SK-N-SH (cell line): Measurements from ENCODE around the gene NPAS3. TPM values are rescaled to one million over a fixed set of nuclear protein-coding genes. Genes with fewer than 3 reads are reported as not detected.
A peak's percentile ranks its signal among the peaks of the same experiment; 100 is the strongest.

ENCODE experiments used
- CTCF ChIA-PET: fragments of 300-600, 350-600 bp; formaldehyde crosslinking; extraction: SDS; loops from one replicate; lab custom pipeline; 2021; lab: Yijun Ruan, JAX
- POLR2A ChIA-PET: fragments of 350-600 bp; sonication (Branson Sonifier 250); formaldehyde crosslinking; extraction: SDS; loops from one replicate; lab custom pipeline; 2020; ENCODE audit warnings: antibody characterized with exemption, inconsistent platforms; lab: Yijun Ruan, JAX
- DNase-seq: peaks from one replicate; pipeline ENCODE4 v3.0.0; 2012
- H2AFZ ChIP-seq: fragments of 200-600 bp; sonication (generic); 2 replicates; pipeline ENCODE4 v1.8.1; 2016; ENCODE audit warnings: antibody characterized with exemption, mild to moderate bottlenecking, low read depth
- H3F3A ChIP-seq: fragments of 200-600 bp; sonication (generic); replicated peaks from 2 replicates; pipeline ENCODE3; 2016; ENCODE audit warnings: antibody characterized with exemption, mild to moderate bottlenecking; ENCODE audit not compliant: insufficient read depth
- H3K27ac ChIP-seq, 2 experiments: fragments of 200-500 bp in 1 of 2; fragments of 200-600 bp in 1 of 2; sonication (Bioruptor generic) in 1 of 2; sonication (generic), shearing (Covaris generic) in 1 of 2; 2 replicates each; pipeline versions ENCODE4 v1.5.1 to v1.6.1; 2014 to 2016; ENCODE audit warnings: low read depth in 2 of 2, inconsistent platforms in 1 of 2, low read length in 1 of 2, mild to moderate bottlenecking in 1 of 2, mixed read lengths in 1 of 2
- H3K27me3 ChIP-seq: fragments of 200-600 bp; sonication (generic), shearing (Covaris generic); 2 replicates; pipeline ENCODE4 v1.6.1; 2016; ENCODE audit warnings: mixed run types; ENCODE audit not compliant: insufficient read depth
- H3K36me3 ChIP-seq, 2 experiments: fragments of 200-500 bp in 1 of 2; fragments of 200-600 bp in 1 of 2; sonication (Bioruptor generic) in 1 of 2; sonication (generic) in 1 of 2; replicated peaks in 1 of 2; 2 replicates each; pipeline versions ENCODE3 to v1.5.1; 2014 to 2016; ENCODE audit warnings: low read length in 1 of 2, mild to moderate bottlenecking in 1 of 2; ENCODE audit not compliant: insufficient read depth in 2 of 2, control insufficient read depth in 1 of 2
- H3K4me1 ChIP-seq, 2 experiments: fragments of 200-500 bp in 1 of 2; fragments of 200-600 bp in 1 of 2; sonication (Bioruptor generic) in 1 of 2; sonication (generic), shearing (Covaris generic) in 1 of 2; 2 replicates each; pipeline versions ENCODE4 v1.5.1 to v1.6.1; 2014 to 2016; ENCODE audit warnings: low read depth in 1 of 2, low read length in 1 of 2, mixed run types in 1 of 2; ENCODE audit not compliant: insufficient read depth in 2 of 2, control insufficient read depth in 1 of 2
- H3K4me2 ChIP-seq: fragments of 200-600 bp; sonication (generic), shearing (Covaris generic); 2 replicates; pipeline ENCODE4 v1.6.1; 2017; ENCODE audit warnings: mixed run types
- H3K4me3 ChIP-seq, 2 experiments: fragments of 200-500 bp in 1 of 2; fragments of 200-600 bp in 1 of 2; sonication (Bioruptor generic) in 1 of 2; sonication (generic), shearing (Covaris generic) in 1 of 2; 2 replicates each; pipeline versions ENCODE4 v1.5.1 to v1.8.1; 2014 to 2016; ENCODE audit warnings: low read depth in 2 of 2, inconsistent platforms in 1 of 2, low read length in 1 of 2, mild to moderate bottlenecking in 1 of 2, mixed read lengths in 1 of 2, moderate library complexity in 1 of 2
- H3K79me2 ChIP-seq: fragments of 200-600 bp; sonication (generic); 2 replicates; pipeline ENCODE4 v1.8.1; 2017; ENCODE audit warnings: mild to moderate bottlenecking; ENCODE audit not compliant: insufficient read depth
- H3K9ac ChIP-seq: fragments of 200-600 bp; sonication (generic); 2 replicates; pipeline ENCODE4 v1.6.1; 2017; ENCODE audit warnings: mixed run types
- H3K9me2 ChIP-seq: fragments of 200-600 bp; sonication (generic); 2 replicates; pipeline ENCODE4 v1.6.1; 2017; ENCODE audit warnings: mixed run types
- H3K9me3 ChIP-seq: fragments of 200-600 bp; sonication (generic); 2 replicates; pipeline ENCODE4 v1.6.1; 2017; ENCODE audit warnings: mixed run types, mild to moderate bottlenecking, moderate library complexity
- H4K20me1 ChIP-seq: fragments of 200-600 bp; sonication (generic); 2 replicates; pipeline ENCODE4 v1.6.1; 2017; ENCODE audit warnings: mild to moderate bottlenecking, mixed run types; ENCODE audit not compliant: insufficient read depth
- CHD2 ChIP-seq: fragments of 150-350 bp; IDR thresholded peaks from 2 replicates; pipeline ENCODE4 v1.6.1; 2018; ENCODE audit warnings: low read length; ENCODE audit not compliant: partially characterized antibody
- ELF1 ChIP-seq: IDR thresholded peaks from 2 replicates; pipeline ENCODE4 v1.4.0; 2012
- EP300 ChIP-seq, 2 experiments: IDR thresholded peaks; 2 replicates each; pipeline versions ENCODE4 v1.4.0 to v1.6.1; 2012; ENCODE audit warnings: borderline replicate concordance in 1 of 2, low read depth in 1 of 2, low read length in 1 of 2
- EZH2phosphoT487 ChIP-seq: fragments of 200-600 bp; sonication (generic); IDR thresholded peaks from 2 replicates; pipeline ENCODE4 v1.6.1; 2017; ENCODE audit warnings: low read depth, mixed run types, mild to moderate bottlenecking, antibody characterized with exemption, moderate library complexity, borderline replicate concordance
- FOSL2 ChIP-seq: IDR thresholded peaks from 2 replicates; pipeline ENCODE4 v1.4.0; 2012; ENCODE audit warnings: low read depth, mild to moderate bottlenecking, moderate library complexity, borderline replicate concordance
- FOXM1 ChIP-seq: IDR thresholded peaks from 2 replicates; pipeline ENCODE4 v1.4.0; 2012; ENCODE audit warnings: low read depth, mild to moderate bottlenecking
- GABPA ChIP-seq: IDR thresholded peaks from 2 replicates; pipeline ENCODE4 v1.4.0; 2012; ENCODE audit warnings: low read depth, mild to moderate bottlenecking
- GATA2 ChIP-seq: sonication (generic); formaldehyde crosslinking; IDR thresholded peaks from 2 replicates; pipeline ENCODE4 v1.5.0; 2020; ENCODE audit warnings: mild to moderate bottlenecking, missing genetic modification reagents
- JUND ChIP-seq: IDR thresholded peaks from 2 replicates; pipeline ENCODE4 v1.4.0; 2012
- MXI1 ChIP-seq: IDR thresholded peaks from 2 replicates; pipeline ENCODE4 v1.6.1; 2012; ENCODE audit warnings: mild to moderate bottlenecking, low read depth, low read length, improper control_type of control experiment
- NRF1 ChIP-seq: IDR thresholded peaks from 2 replicates; pipeline ENCODE4 v1.6.1; 2012; ENCODE audit warnings: low read depth, mild to moderate bottlenecking, low read length
- POLR2AphosphoS5 ChIP-seq: IDR thresholded peaks from 2 replicates; pipeline ENCODE4 v1.6.1; 2012; ENCODE audit warnings: low read depth, low read length
- RAD21 ChIP-seq: IDR thresholded peaks from 2 replicates; pipeline ENCODE4 v1.6.1; 2012; ENCODE audit warnings: mild to moderate bottlenecking, low read length
- RFX5 ChIP-seq: IDR thresholded peaks from 2 replicates; pipeline ENCODE4 v1.6.1; 2012; ENCODE audit warnings: mild to moderate bottlenecking, improper control_type of control experiment, low read length
- RXRA ChIP-seq: IDR thresholded peaks from 2 replicates; pipeline ENCODE4 v1.4.0; 2012; ENCODE audit warnings: low read depth, mild to moderate bottlenecking, borderline replicate concordance
- SIN3A ChIP-seq: IDR thresholded peaks from 2 replicates; pipeline ENCODE4 v1.6.1; 2012; ENCODE audit warnings: low read depth, mild to moderate bottlenecking, low read length, moderate library complexity, borderline replicate concordance
- TCF12 ChIP-seq: IDR thresholded peaks from 2 replicates; pipeline ENCODE4 v1.4.0; 2012
- TEAD4 ChIP-seq: IDR thresholded peaks from 2 replicates; pipeline ENCODE4 v1.4.0; 2012; ENCODE audit warnings: mild to moderate bottlenecking, borderline replicate concordance; ENCODE audit not compliant: insufficient read depth
- YY1 ChIP-seq: IDR thresholded peaks from 2 replicates; pipeline ENCODE4 v1.4.0; 2012; ENCODE audit warnings: low read depth, mild to moderate bottlenecking
- WGBS: methylation state at CpG from one replicate; pipeline ENCODE4 v1.1.6; 2017; ENCODE audit warnings: low lambda C conversion rate; 5-methylcytosine and 5-hydroxymethylcytosine counted together
- polyA plus RNA-seq, 3 experiments: library from polyadenylated mRNA; depleted of rRNA; stranded (reverse); fragments of >200 nt; gene quantifications; 2 replicates each; pipeline ENCODE4 v1.2.3, GENCODE V29; 2012
- TF ChIP-seq, protein P1 (sequence below): IDR thresholded peaks from 2 replicates; pipeline ENCODE4 v1.6.1; 2012; ENCODE audit warnings: mild to moderate bottlenecking, low read depth, low read length, moderate library complexity
- TF ChIP-seq, protein P2 (sequence below): IDR thresholded peaks from 2 replicates; pipeline ENCODE4 v1.4.0; 2012; ENCODE audit warnings: low read depth, borderline replicate concordance
- TF ChIP-seq, protein P3 (sequence below): fragments of 150-350 bp; IDR thresholded peaks from 2 replicates; pipeline ENCODE4 v1.6.1; 2016; ENCODE audit warnings: mild to moderate bottlenecking, low read depth, low read length
- TF ChIP-seq, protein P4 (sequence below): IDR thresholded peaks from 2 replicates; pipeline ENCODE4; 2012
- TF ChIP-seq, protein P5 (sequence below): IDR thresholded peaks from 2 replicates; pipeline ENCODE4 v1.4.0; 2012; ENCODE audit warnings: low read depth
- TF ChIP-seq, protein P6 (sequence below): fragments of 150-350 bp; IDR thresholded peaks from 2 replicates; pipeline ENCODE4 v1.6.1; 2017; ENCODE audit warnings: antibody characterized with exemption, low read length, low read depth, borderline replicate concordance

The NPAS3 gene
- polyA plus RNA-seq, 1 of the 3 experiments (the other 2 are of a cell fraction), result 4.3 TPM

DNA sequence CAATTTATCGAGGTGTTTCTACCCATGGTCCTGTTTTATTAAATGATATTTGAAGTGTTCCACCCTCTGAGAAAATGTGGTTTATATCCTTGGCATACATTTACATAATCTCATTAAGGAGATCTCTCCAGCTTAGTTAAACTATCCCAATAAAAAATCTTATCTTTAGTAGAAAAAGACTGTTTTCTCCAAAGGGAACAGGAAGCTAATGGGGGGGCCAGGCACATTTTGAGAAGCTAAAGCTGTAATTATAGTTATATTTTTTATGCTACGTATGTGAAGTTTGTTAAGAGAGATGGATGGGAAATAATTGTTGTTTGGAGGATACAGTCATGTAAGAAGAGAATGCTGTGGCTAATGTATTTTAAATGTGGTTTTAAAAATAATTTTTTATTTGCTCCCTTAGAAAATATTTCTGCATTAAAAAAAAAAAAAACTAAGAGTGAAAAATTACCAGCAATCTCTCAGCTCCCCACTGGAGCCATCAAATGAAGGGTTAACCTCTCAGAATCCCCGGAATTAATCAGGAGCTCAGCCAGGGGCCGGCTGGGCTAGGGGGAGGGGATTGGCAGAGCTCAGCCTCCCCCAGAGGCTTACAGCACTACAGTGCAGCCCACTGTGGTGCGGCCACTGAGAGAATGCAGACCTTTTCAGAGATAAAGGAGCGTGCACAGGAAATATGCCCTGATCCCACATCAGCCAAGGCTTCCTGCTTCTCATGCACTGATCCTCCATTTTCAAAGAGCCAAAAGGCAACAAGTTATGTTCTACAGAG is 826.4 kb downstream of the NPAS3 start:
- Histone ChIP-seq H4K20me1 (no peaks in the 10 kb centered on the region), H3K27ac (peak overlapping the region; percentile 13 to 76; a peak in 3 of 4 replicates), H3K9ac (no peak overlapping the region), H3K9me2 (no peaks in the 10 kb centered on the region), H3K4me1 (peaks cover 9 to 53% of the 10 kb centered on the region in 2 experiments), H3F3A (peaks cover 3% of the 10 kb centered on the region), H3K27me3 (no peaks in the 10 kb centered on the region), H3K4me3 (no peak overlapping the region), H3K4me2 (peak overlapping the region; percentile 33; the same call in 1 of the 2 replicates), H3K36me3 (no peaks in the 10 kb centered on the region), H2AFZ (peak overlapping the region; percentile 53; the same call in 1 of the 2 replicates), H3K79me2 (no peaks in the 10 kb centered on the region), H3K9me3 (no peaks in the 10 kb centered on the region)
- WGBS, result 34% methylated on average over 5 of the region's 6 CpGs
- POLR2A ChIA-PET, result no interaction called here
- DNase-seq, result peak; percentile 75
- CTCF ChIA-PET, result interaction anchor here (0.9 to 2.2 kb wide), 4 partner anchors 10 to 90 kb away, joined by 3 to 11 read pairs (median 3); no protein-coding TSS in a partner anchor
- TF ChIP-seq YY1, result no peak
- TF ChIP-seq SIN3A, result no peak
- TF ChIP-seq POLR2AphosphoS5, result no peak
- no peak for TF ChIP-seq GABPA
- TF ChIP-seq FOXM1, result no peak
- TF ChIP-seq, protein P1, sequence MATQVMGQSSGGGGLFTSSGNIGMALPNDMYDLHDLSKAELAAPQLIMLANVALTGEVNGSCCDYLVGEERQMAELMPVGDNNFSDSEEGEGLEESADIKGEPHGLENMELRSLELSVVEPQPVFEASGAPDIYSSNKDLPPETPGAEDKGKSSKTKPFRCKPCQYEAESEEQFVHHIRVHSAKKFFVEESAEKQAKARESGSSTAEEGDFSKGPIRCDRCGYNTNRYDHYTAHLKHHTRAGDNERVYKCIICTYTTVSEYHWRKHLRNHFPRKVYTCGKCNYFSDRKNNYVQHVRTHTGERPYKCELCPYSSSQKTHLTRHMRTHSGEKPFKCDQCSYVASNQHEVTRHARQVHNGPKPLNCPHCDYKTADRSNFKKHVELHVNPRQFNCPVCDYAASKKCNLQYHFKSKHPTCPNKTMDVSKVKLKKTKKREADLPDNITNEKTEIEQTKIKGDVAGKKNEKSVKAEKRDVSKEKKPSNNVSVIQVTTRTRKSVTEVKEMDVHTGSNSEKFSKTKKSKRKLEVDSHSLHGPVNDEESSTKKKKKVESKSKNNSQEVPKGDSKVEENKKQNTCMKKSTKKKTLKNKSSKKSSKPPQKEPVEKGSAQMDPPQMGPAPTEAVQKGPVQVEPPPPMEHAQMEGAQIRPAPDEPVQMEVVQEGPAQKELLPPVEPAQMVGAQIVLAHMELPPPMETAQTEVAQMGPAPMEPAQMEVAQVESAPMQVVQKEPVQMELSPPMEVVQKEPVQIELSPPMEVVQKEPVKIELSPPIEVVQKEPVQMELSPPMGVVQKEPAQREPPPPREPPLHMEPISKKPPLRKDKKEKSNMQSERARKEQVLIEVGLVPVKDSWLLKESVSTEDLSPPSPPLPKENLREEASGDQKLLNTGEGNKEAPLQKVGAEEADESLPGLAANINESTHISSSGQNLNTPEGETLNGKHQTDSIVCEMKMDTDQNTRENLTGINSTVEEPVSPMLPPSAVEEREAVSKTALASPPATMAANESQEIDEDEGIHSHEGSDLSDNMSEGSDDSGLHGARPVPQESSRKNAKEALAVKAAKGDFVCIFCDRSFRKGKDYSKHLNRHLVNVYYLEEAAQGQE, result no peak
- peak; percentile 73 for TF ChIP-seq CHD2
- TF ChIP-seq, protein P2, sequence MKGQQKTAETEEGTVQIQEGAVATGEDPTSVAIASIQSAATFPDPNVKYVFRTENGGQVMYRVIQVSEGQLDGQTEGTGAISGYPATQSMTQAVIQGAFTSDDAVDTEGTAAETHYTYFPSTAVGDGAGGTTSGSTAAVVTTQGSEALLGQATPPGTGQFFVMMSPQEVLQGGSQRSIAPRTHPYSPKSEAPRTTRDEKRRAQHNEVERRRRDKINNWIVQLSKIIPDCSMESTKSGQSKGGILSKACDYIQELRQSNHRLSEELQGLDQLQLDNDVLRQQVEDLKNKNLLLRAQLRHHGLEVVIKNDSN, result no peak
- no peak for TF ChIP-seq TEAD4
- TF ChIP-seq, protein P3, sequence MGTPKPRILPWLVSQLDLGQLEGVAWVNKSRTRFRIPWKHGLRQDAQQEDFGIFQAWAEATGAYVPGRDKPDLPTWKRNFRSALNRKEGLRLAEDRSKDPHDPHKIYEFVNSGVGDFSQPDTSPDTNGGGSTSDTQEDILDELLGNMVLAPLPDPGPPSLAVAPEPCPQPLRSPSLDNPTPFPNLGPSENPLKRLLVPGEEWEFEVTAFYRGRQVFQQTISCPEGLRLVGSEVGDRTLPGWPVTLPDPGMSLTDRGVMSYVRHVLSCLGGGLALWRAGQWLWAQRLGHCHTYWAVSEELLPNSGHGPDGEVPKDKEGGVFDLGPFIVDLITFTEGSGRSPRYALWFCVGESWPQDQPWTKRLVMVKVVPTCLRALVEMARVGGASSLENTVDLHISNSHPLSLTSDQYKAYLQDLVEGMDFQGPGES, result no peak
- peak; percentile 33 to 40; a peak in 2 of 4 replicates for TF ChIP-seq EP300 (IDR thresholded peaks at IDR 0.05; ENCODE audit: borderline replicate concordance in 1 of 2, low read depth in 1 of 2, low read length in 1 of 2)
- TF ChIP-seq JUND, result no peak
- TF ChIP-seq TCF12, result peak; percentile 66
- TF ChIP-seq RXRA, result no peak
- no peak for TF ChIP-seq RFX5
- no peak; the same call in 1 of the 2 replicates for TF ChIP-seq FOSL2
- TF ChIP-seq EZH2phosphoT487, result no peak
- TF ChIP-seq GATA2, result peak; percentile 55
- TF ChIP-seq RAD21, result peak; percentile 41
- TF ChIP-seq, protein P4, sequence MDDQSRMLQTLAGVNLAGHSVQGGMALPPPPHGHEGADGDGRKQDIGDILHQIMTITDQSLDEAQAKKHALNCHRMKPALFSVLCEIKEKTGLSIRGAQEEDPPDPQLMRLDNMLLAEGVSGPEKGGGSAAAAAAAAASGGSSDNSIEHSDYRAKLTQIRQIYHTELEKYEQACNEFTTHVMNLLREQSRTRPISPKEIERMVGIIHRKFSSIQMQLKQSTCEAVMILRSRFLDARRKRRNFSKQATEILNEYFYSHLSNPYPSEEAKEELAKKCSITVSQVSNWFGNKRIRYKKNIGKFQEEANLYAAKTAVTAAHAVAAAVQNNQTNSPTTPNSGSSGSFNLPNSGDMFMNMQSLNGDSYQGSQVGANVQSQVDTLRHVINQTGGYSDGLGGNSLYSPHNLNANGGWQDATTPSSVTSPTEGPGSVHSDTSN, result peak; percentile 6; the same call in 1 of the 2 replicates
- 0 out of 2 replicates have a peak, but pooled peaks have one; percentile 51 for TF ChIP-seq MXI1
- TF ChIP-seq NRF1, result no peak
- TF ChIP-seq ELF1, result no peak
- TF ChIP-seq, protein P5, sequence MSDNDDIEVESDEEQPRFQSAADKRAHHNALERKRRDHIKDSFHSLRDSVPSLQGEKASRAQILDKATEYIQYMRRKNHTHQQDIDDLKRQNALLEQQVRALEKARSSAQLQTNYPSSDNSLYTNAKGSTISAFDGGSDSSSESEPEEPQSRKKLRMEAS, result no peak
- TF ChIP-seq, protein P6, sequence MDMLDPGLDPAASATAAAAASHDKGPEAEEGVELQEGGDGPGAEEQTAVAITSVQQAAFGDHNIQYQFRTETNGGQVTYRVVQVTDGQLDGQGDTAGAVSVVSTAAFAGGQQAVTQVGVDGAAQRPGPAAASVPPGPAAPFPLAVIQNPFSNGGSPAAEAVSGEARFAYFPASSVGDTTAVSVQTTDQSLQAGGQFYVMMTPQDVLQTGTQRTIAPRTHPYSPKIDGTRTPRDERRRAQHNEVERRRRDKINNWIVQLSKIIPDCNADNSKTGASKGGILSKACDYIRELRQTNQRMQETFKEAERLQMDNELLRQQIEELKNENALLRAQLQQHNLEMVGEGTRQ, result no peak
